ENCODE results near the gene IL9R. TPM values are rescaled to one million over a fixed set of nuclear protein-coding genes. Genes with fewer than 3 reads are reported as not detected.

The IL9R gene
- not detected for total RNA-seq

GRCh38 chrX:155997436-155997835 lies at the start of gene IL9R:
Gene IL9R, plus strand, starts transcription at chrX:155997696. Its CDS starts 64 bp downstream, at chrX:155997760.
- no peaks in the 10 kb centered on the region for H3K9me3 ChIP-seq
- no peaks in the 10 kb centered on the region for H3K27me3 ChIP-seq
- no peak within 1 kb of the TSS for H3K4me3 ChIP-seq
- no peaks in the 10 kb centered on the region for H3K36me3 ChIP-seq
- no peak within 1 kb of the TSS for H3K27ac ChIP-seq
- TF ChIP-seq POLR2AphosphoS5 (IDR thresholded peaks at IDR 0.05; ENCODE audit: insufficient read depth in 1 of 2, low read depth in 1 of 2) (no peak), POLR2A (IDR thresholded peaks at IDR 0.05) (no peak), CTCF (IDR thresholded peaks at IDR 0.05) (no peak)
- DNase-seq (ENCODE audit: extremely low spot score in 2 of 2) = no peak
- no peaks in the 10 kb centered on the region for H3K4me1 ChIP-seq
- intact Hi-C loops (cut with DNase I) = no loop called here

- H3K4me1 ChIP-seq = no peaks in the 10 kb centered on the region
- H3K27me3 ChIP-seq = no peaks in the 10 kb centered on the region
- no peaks in the 10 kb centered on the region for H3K36me3 ChIP-seq
- no peak overlapping the region for H3K27ac ChIP-seq
- no peak for DNase-seq (ENCODE audit: extremely low spot score in 2 of 2)
- no peak for TF ChIP-seq POLR2A (IDR thresholded peaks at IDR 0.05)
- no peak for TF ChIP-seq POLR2AphosphoS5 (IDR thresholded peaks at IDR 0.05; ENCODE audit: insufficient read depth in 1 of 2, low read depth in 1 of 2)
- no peak for TF ChIP-seq CTCF (IDR thresholded peaks at IDR 0.05)
- no peaks in the 10 kb centered on the region for H3K9me3 ChIP-seq
- no peak overlapping the region for H3K4me3 ChIP-seq
- intact Hi-C loops (cut with DNase I) = no loop called here
Observed at GRCh38 chrX:155949098-155949497, 48.4 kb upstream of the IL9R start.

GRCh38 chrX:155951237-155951789 lies 46.2 kb upstream of the IL9R start:
- intact Hi-C loops (cut with DNase I) = no loop called here
- Histone ChIP-seq H3K9me3 (no peaks in the 10 kb centered on the region), H3K4me1 (no peaks in the 10 kb centered on the region), H3K27me3 (no peaks in the 10 kb centered on the region), H3K36me3 (no peaks in the 10 kb centered on the region), H3K27ac (no peak overlapping the region), H3K4me3 (no peak overlapping the region)
- no peak for DNase-seq (ENCODE audit: extremely low spot score in 2 of 2)
- no peak for TF ChIP-seq CTCF (IDR thresholded peaks at IDR 0.05)
- no peak for TF ChIP-seq POLR2AphosphoS5 (IDR thresholded peaks at IDR 0.05; ENCODE audit: insufficient read depth in 1 of 2, low read depth in 1 of 2)
- TF ChIP-seq POLR2A (IDR thresholded peaks at IDR 0.05) = no peak

- Histone ChIP-seq H3K27ac (no peak overlapping the region), H3K9me3 (no peaks in the 10 kb centered on the region), H3K27me3 (no peaks in the 10 kb centered on the region), H3K4me3 (no peak overlapping the region), H3K4me1 (no peaks in the 10 kb centered on the region), H3K36me3 (no peaks in the 10 kb centered on the region)
- TF ChIP-seq POLR2AphosphoS5 (IDR thresholded peaks at IDR 0.05; ENCODE audit: insufficient read depth in 1 of 2, low read depth in 1 of 2) (no peak), CTCF (IDR thresholded peaks at IDR 0.05) (no peak), POLR2A (IDR thresholded peaks at IDR 0.05) (no peak)
- no peak for DNase-seq (ENCODE audit: extremely low spot score in 2 of 2)
- intact Hi-C loops (cut with DNase I) = no loop called here
Observed at GRCh38 chrX:155953055-155953454, 44.4 kb upstream of the IL9R start.

- H3K36me3 ChIP-seq = no peaks in the 10 kb centered on the region
- TF ChIP-seq POLR2AphosphoS5 (IDR thresholded peaks at IDR 0.05; ENCODE audit: insufficient read depth in 1 of 2, low read depth in 1 of 2) (no peak), POLR2A (IDR thresholded peaks at IDR 0.05) (no peak), CTCF (IDR thresholded peaks at IDR 0.05) (no peak)
- H3K4me1 ChIP-seq = no peaks in the 10 kb centered on the region
- DNase-seq (ENCODE audit: extremely low spot score in 2 of 2) = no peak
- no peaks in the 10 kb centered on the region for H3K27me3 ChIP-seq
- no peak overlapping the region for H3K4me3 ChIP-seq
- intact Hi-C loops (cut with DNase I) = no loop called here
- H3K9me3 ChIP-seq = no peaks in the 10 kb centered on the region
- no peak overlapping the region for H3K27ac ChIP-seq
Observed at GRCh38 chrX:155954793-155955192, 42.7 kb upstream of the IL9R start.
